Right lung (tissue), 10 donors: ENCODE data around the gene JAK3. TPM values are rescaled to one million over a fixed set of nuclear protein-coding genes. Genes with fewer than 3 reads are reported as not detected.
"Not testable (repeated sequence)": the region's sequence is repeated elsewhere in the genome, so short reads cannot be mapped to it uniquely, and the experiment has no call there.

ENCODE experiments used
- DNase-seq, 2 donors: peaks; one replicate each; pipeline ENCODE4 v3.0.0-alpha.2; 2013
- long read RNA-seq, 8 donors: transcript quantifications; one replicate each; lab custom pipeline, GENCODE V29; 2026
- polyA plus RNA-seq, 5 donors: library from polyadenylated mRNA; unstranded; fragments of 120-200 nt; gene quantifications; one replicate each; pipeline versions ENCODE4 v1.2.1 to v1.2.3, GENCODE V29; 2013; ENCODE audit warnings: inconsistent platforms in 1 of 5, low replicate concordance in 1 of 5; ENCODE audit not compliant: insufficient read length in 5 of 5, insufficient read depth in 1 of 5

The JAK3 gene
- 1 to 10 TPM; 1.9 to 3.4 (median 2.8) TPM for polyA plus RNA-seq
- long read RNA-seq, donor 1, result 0 reads
- long read RNA-seq, donor 2, partial matches to known transcripts, result 247 of 247 reads
- long read RNA-seq, donor 2, other reads (novel, unspliced or antisense), result 0 of 247 reads
- long read RNA-seq, donor 3, partial matches to known transcripts, result 6 of 6 reads
- long read RNA-seq, donor 3, other reads (novel, unspliced or antisense), result 0 of 6 reads
- long read RNA-seq, donor 4, result 0 reads
- long read RNA-seq, donor 5, result 0 reads
- long read RNA-seq, donor 6, partial matches to known transcripts, result 7 of 7 reads
- long read RNA-seq, donor 6, other reads (novel, unspliced or antisense), result 0 of 7 reads
- long read RNA-seq, donor 7, result 0 reads
- long read RNA-seq, donor 8, result 0 reads

GRCh38 chr19:17847538-17848366 lies at the start of gene JAK3:
JAK3 (minus strand) TSS chr19:17847982; CDS start chr19:17844417, 3,565 bp downstream.
- DNase-seq, result peak; percentile 55

- no peak for DNase-seq
Observed at GRCh38 chr19:17893766-17894165, 46.0 kb upstream of the JAK3 start.

GRCh38 chr19:17889609-17890214 lies 41.9 kb upstream of the JAK3 start:
- peak in 1 of 2 donors; percentile 31 for DNase-seq

- DNase-seq, result no peak
Observed at GRCh38 chr19:17888260-17888659, 40.5 kb upstream of the JAK3 start.

- not testable (repeated sequence) for DNase-seq
Observed at GRCh38 chr19:17887221-17887620, 39.4 kb upstream of the JAK3 start.

DNA sequence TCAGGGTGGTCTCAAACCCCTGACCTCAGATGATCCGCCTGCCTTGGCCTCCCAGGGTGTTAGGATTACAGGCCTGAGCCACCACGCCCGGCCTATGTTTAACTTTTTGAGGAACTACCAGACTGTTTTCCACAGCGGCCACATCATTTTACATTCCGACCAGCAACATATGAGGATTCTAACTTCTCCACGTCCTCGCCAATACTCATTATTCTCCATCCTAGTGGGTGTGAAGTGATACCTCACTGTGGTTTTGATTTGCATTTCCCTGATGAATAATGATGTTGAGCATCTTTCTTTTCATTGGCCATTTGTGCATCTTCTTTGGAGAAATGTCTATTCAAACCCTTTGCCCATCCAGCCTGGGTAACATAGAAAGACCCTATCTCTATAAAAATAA lies 38.7 kb upstream of the JAK3 start:
- DNase-seq, result no peak

DNA sequence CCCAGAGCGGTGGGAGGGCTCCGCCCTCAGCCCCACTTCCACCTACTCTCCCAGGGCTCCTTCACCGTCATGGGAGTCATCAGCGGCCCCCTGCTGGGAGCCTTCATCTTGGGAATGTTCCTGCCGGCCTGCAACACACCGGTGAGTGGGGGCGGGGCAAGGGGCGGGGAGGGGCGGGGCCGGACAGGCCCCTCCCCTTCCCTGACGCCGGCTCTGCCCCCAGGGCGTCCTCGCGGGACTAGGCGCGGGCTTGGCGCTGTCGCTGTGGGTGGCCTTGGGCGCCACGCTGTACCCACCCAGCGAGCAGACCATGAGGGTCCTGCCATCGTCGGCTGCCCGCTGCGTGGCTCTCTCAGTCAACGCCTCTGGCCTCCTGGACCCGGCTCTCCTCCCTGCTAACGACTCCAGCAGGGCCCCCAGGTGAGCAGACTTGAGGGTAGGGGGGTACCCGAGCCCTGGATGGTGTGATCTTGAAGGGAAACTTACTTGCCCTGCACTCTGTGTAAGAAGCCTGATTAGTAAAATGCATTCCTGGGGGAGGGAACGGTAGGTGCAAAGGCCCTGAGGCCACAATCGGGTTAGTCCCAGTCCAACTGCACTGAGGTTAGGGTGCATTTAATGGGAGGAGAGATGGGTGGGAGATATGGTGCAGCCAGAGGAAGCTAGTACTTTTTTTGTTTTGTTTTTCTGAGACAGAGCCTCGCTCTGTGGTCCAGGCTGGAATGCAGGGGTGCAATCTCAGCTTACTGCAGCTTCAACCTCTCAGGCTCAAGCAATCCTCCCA lies 36.0 kb upstream of the JAK3 start:
- DNase-seq, result no peak

DNA sequence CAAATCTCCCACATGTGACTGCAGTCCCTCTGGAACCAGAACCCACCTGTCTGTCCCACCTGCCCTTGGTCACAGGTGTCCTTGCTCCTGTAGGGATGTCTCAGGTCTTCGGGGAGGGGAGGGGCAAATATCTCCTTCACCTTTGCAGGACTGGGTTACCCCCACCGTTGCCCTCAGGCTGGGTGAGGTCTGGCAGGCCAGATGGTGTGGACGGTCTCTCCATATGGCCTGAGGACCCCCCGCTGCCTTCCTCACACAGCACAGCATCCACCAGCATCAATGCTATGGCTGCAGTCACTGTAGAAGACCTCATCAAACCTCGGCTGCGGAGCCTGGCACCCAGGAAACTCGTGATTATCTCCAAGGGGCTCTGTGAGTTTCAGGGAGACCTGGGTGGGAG lies 33.9 kb upstream of the JAK3 start:
- DNase-seq, result no peak

GRCh38 chr19:17879466-17879865 lies 31.7 kb upstream of the JAK3 start:
- DNase-seq, result no peak

DNA sequence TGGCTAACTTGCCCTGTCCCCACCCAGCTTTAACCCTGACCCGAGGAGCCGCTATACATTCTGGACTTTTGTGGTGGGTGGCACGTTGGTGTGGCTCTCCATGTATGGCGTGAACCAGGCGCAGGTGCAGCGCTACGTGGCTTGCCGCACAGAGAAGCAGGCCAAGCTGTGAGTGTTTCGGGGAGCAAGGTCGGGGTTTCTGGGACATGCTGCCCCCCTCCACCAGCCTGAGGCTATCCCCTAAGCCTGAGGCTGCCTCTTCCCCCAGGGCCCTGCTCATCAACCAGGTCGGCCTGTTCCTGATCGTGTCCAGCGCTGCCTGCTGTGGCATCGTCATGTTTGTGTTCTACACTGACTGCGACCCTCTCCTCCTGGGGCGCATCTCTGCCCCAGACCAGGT lies 29.9 kb upstream of the JAK3 start:
- no peak for DNase-seq

GRCh38 chr19:17874758-17875135 lies 27.0 kb upstream of the JAK3 start:
- DNase-seq, result no peak

DNA sequence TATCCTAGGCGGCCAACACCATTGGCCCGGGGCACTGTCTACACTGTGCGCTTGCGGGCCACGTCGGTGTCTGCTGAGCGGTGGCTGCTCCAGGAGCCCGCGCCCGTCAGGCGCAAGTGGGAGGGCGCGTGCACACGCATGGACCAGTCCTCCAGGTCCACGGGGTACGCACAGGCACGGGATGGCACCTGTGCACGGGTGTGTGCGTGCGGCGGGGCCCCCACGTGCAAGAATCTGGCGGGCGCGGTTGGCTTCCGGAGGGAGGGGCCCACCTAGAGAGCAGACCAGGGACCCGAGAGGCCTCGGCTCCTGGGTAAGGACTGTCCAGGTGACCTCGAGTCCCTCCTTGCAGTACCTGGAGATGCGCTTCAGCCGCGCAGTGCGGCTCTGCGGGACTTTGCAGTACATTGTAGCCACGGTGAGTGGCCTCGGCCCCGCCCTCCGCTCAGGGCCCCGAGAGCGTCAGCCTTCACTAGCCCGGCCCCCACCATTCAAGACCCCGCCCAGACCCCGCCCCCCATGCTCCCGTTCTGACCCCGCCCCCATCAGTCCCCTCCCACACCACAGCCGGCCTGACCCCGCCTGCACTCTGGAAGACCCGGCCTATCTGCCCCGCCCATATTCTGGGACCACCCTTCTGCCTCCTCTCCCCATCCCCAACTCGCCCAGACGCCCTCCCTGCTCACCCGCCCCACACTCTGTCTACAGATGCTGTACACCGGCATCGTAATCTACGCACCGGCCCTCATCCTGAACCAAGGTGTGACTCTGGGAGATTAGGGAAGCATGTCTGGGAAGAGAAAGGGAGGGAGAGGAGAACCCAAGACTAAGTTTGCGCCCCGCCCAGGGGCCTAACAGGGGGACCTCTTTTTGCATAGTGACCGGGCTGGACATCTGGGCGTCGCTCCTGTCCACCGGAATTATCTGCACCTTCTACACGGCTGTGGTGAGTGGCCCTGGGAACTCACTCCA lies 26.3 kb upstream of the JAK3 start:
- DNase-seq, result no peak

GRCh38 chr19:17872251-17873001 lies 24.6 kb upstream of the JAK3 start:
- no peak for DNase-seq

- no peak for DNase-seq
Observed at GRCh38 chr19:17871878-17872250, 24.1 kb upstream of the JAK3 start, which contains the start of gene SLC5A5. SLC5A5 (plus strand) TSS chr19:17871945; CDS start chr19:17872320, 375 bp downstream.

GRCh38 chr19:17871032-17871877 lies 23.5 kb upstream of the JAK3 start:
- no peak for DNase-seq

DNA sequence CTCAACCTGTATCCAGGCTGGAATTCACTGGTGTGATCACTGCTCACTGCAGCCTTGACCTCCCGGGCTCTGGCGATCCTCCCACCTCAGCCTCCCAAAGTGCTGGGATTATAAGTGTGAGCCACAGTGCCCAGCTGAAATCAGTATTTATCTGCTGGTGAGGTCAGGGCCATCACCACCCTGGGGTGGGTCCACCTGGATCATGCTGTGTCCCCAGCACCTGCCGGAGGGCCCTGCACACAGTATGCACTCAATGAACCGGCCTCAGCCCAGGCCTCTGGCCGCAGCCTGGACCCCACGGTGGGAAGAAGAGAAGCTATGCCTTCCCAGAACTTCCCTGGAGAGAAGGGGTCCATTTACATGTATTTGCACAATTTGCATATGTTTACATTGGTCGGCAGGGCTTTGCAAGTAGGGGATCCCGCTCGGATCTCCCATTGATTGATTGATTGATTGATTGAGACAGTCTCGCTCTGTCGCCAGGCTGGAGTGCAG lies 21.4 kb upstream of the JAK3 start:
- no peak for DNase-seq

GRCh38 chr19:17868669-17869068 lies 20.9 kb upstream of the JAK3 start:
- DNase-seq, result no peak

DNA sequence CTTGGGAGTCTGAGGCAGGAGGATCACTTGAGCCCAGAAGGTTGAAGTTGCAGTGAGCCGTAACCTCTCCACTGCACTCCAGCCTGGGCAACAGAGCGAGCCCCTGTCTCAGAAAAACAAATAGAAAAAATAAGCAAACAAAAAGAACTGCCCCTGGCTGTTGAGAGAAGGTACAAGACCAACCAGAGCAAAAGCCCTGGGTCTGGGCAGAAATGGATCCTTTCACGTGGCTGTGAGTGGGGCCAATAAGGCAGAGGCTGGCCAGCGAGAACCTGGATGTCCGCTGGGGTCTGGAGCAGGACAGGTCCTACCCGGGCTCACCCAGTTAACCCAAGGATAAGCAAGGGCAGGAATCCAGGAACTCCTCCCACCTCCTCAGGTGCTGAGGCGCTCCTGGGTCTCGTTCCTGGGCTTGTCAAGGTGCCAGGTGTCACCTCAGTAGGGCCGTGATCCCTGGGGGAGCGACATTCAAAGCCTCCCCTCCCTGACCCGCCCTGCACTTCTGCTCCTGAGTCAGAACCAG lies 19.2 kb upstream of the JAK3 start:
- DNase-seq, result no peak
